ENCODE measurements around the gene UPP1. TPM values are rescaled to one million over a fixed set of nuclear protein-coding genes. Genes with fewer than 3 reads are reported as not detected.

Gene UPP1
- polyA plus RNA-seq, 1 donor: 10.6 TPM

DNA sequence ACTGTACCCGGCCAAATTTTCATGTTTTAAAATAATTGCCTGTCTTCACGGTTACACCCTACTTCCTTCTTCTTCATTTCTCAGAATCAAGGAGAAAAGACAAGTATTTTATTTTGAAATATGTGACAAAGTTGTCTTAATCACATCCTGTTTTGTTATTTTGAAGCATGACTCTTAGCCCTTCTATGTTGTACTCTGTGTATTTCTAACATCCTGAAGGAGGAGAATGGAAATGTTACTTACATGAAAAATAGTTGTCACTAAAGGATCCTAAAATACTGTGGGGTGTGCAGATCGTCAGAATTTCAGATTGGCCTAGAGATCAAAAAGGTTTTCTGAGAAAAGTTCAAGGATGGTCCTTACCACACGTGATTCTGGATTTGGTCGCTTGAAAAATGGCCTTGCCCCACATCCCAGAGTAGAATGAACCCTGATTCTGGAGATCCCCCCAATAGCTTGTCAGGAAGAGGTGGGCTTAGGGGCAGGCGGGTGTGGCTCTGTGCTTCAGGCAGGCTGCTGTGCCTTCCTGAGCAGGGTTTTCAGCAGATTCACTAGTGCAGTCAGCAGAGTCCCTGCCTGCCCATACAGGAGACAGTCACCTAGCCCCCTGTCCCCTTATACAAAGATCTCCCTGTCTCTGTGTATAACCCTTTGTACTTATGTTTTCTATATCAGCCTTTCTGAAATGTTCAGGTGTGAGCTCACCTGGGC, 8.6 kb downstream of the UPP1 start:
- no peak for DNase-seq
- Histone ChIP-seq H3K36me3 (ENCODE audit: control insufficient read depth, insufficient read depth, low read length) (peaks cover 10% of the 10 kb centered on the region), H3K27ac (ENCODE audit: low read length) (no peak overlapping the region), H3K4me1 (ENCODE audit: control insufficient read depth, insufficient read depth, low read length) (no peaks in the 10 kb centered on the region), H3K27me3 (ENCODE audit: control insufficient read depth, insufficient read depth, low read length) (no peaks in the 10 kb centered on the region), H3K4me3 (ENCODE audit: low read length) (no peak overlapping the region), H3K9me3 (ENCODE audit: control insufficient read depth, low read depth, low read length) (no peaks in the 10 kb centered on the region)
- 80% methylated on average over 1 of the region's 6 CpGs for WGBS (ENCODE audit: insufficient coverage, low lambda C conversion rate)

DNA sequence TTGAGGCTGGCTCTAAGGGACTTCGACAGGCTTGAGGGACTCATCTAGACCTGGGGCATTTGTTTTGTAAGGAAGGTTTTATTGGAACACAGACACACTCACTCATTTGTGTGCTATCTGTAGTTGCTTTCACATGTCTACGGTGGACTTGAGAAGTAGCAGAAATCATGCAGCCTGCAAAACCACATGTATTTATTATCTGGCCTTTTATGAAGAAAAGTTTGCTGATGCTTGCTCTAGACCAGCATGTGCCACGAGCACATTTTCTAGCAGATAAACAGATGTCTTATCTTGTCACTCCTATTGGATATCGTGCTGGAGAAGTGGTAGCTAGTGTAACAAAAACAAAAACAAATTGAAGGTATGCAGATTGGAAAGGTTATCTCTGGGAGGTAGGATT, 9.8 kb downstream of the UPP1 start:
- no peaks in the 10 kb centered on the region for H3K9me3 ChIP-seq (ENCODE audit: control insufficient read depth, low read depth, low read length)
- H3K36me3 ChIP-seq (ENCODE audit: control insufficient read depth, insufficient read depth, low read length): peaks cover 12% of the 10 kb centered on the region
- H3K27ac ChIP-seq (ENCODE audit: low read length): no peak overlapping the region

DNA sequence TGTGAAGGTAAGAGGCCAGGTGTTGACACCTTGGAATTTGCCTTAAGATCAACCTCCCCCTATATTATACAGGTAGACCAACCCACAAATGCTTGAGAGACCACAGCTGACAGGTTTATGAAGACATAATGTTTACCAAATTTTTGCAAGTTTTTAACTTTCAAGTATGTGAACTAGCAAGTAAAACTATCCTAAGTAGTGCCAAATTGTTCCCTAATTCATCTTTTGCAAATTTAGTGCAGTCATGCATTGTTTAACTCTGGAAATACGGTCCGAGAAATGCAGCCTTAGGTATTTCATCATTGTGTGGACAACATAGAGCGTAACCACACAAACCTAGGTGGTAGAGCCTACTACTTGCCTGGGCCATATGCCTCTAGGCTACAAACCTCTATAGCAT, 10.7 kb downstream of the UPP1 start:
- no peak overlapping the region for H3K4me3 ChIP-seq (ENCODE audit: low read length)
- no peaks in the 10 kb centered on the region for H3K4me1 ChIP-seq (ENCODE audit: control insufficient read depth, insufficient read depth, low read length)
- H3K27ac ChIP-seq (ENCODE audit: low read length): no peak overlapping the region
- no peaks in the 10 kb centered on the region for H3K9me3 ChIP-seq (ENCODE audit: control insufficient read depth, low read depth, low read length)
- H3K27me3 ChIP-seq (ENCODE audit: control insufficient read depth, insufficient read depth, low read length): no peaks in the 10 kb centered on the region
- no peak for DNase-seq
- no CpG with 5 or more reads among the region's 3 CpGs for WGBS (ENCODE audit: insufficient coverage, low lambda C conversion rate)
- H3K36me3 ChIP-seq (ENCODE audit: control insufficient read depth, insufficient read depth, low read length): peaks cover 12% of the 10 kb centered on the region

More for the DNA sequence above, 9.8 kb downstream of the UPP1 start:
- Histone ChIP-seq H3K4me1 (ENCODE audit: control insufficient read depth, insufficient read depth, low read length) (no peaks in the 10 kb centered on the region), H3K4me3 (ENCODE audit: low read length) (no peak overlapping the region), H3K27me3 (ENCODE audit: control insufficient read depth, insufficient read depth, low read length) (no peaks in the 10 kb centered on the region)
- DNase-seq: no peak
- no CpG with 5 or more reads among the region's 4 CpGs for WGBS (ENCODE audit: insufficient coverage, low lambda C conversion rate)

DNA sequence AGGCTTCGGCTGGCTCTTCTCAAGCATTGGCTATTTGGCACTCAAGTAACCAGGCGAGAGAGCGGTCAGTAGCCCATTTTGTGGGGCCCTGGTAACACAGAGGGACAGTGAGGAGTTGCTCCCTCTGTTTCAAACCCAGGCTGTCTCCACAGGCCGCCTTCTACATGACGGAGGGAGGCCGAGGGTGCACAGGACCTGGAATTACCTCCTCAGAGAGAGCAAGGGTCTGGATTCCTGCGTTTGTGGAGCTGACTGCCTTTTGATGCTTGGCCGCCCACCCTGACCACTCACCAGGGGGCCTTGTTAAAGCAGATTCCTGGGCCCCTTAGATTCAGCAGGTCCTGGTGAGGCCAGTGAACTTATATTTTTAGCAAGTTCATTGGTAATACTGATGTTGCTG, 12.3 kb downstream of the UPP1 start:
- WGBS (ENCODE audit: insufficient coverage, low lambda C conversion rate): no CpG with 5 or more reads among the region's 8 CpGs
- peaks cover 12% of the 10 kb centered on the region for H3K36me3 ChIP-seq (ENCODE audit: control insufficient read depth, insufficient read depth, low read length)
- DNase-seq: no peak
- H3K27ac ChIP-seq (ENCODE audit: low read length): no peak overlapping the region
- no peaks in the 10 kb centered on the region for H3K27me3 ChIP-seq (ENCODE audit: control insufficient read depth, insufficient read depth, low read length)
- H3K4me1 ChIP-seq (ENCODE audit: control insufficient read depth, insufficient read depth, low read length): no peaks in the 10 kb centered on the region
- no peaks in the 10 kb centered on the region for H3K9me3 ChIP-seq (ENCODE audit: control insufficient read depth, low read depth, low read length)
- no peak overlapping the region for H3K4me3 ChIP-seq (ENCODE audit: low read length)

DNA sequence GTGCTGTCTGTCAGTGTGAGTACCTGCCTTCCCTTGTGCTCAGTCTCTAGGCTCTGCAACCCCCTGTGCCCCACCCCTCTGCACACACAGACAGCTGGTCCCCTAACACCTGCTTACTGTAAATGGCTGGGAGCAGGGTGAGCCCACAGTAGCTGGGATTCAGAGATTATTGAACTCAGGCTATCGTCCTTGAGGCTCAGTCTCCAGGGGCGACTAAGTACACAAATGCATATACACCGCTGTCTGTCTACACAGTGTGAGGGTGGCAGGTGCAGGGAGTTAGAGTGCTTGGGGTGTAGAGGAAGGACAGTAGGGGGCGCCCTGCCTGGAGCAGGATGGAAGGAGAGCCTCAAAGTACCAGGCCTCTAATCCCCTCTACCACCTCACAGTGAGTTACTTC, 12.9 kb downstream of the UPP1 start:
- no peak overlapping the region for H3K4me3 ChIP-seq (ENCODE audit: low read length)
- H3K36me3 ChIP-seq (ENCODE audit: control insufficient read depth, insufficient read depth, low read length): peaks cover 12% of the 10 kb centered on the region
- no CpG with 5 or more reads among the region's 4 CpGs for WGBS (ENCODE audit: insufficient coverage, low lambda C conversion rate)
- H3K4me1 ChIP-seq (ENCODE audit: control insufficient read depth, insufficient read depth, low read length): no peaks in the 10 kb centered on the region
- peak in 1 of 2 donors; percentile 57 for DNase-seq
- no peaks in the 10 kb centered on the region for H3K9me3 ChIP-seq (ENCODE audit: control insufficient read depth, low read depth, low read length)
- no peaks in the 10 kb centered on the region for H3K27me3 ChIP-seq (ENCODE audit: control insufficient read depth, insufficient read depth, low read length)
- H3K27ac ChIP-seq (ENCODE audit: low read length): no peak overlapping the region

DNA sequence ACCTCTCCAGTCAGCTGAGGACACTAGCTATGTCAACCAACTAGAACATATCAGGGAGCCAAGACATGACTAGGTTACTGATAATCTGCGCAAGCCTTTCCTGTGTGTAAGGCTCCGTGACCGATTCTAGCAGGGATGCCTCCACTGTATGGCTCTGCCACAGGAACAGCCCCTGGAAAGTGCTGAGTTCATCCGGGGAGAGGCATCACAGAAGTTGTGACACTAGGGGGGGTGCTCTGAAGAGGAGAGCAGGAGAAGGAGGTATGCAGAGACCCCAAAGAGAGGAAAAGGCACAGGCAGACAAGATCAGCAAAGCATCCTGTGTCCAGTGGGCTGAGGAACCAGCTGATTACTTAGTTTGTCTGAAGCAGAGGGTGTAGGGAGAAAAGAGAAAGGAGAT, 13.5 kb downstream of the UPP1 start:
- Histone ChIP-seq H3K27ac (ENCODE audit: low read length) (no peak overlapping the region), H3K4me1 (ENCODE audit: control insufficient read depth, insufficient read depth, low read length) (no peaks in the 10 kb centered on the region), H3K4me3 (ENCODE audit: low read length) (no peak overlapping the region), H3K9me3 (ENCODE audit: control insufficient read depth, low read depth, low read length) (no peaks in the 10 kb centered on the region), H3K27me3 (ENCODE audit: control insufficient read depth, insufficient read depth, low read length) (no peaks in the 10 kb centered on the region), H3K36me3 (ENCODE audit: control insufficient read depth, insufficient read depth, low read length) (peaks cover 17% of the 10 kb centered on the region)
- no peak for DNase-seq
- WGBS (ENCODE audit: insufficient coverage, low lambda C conversion rate): no CpG with 5 or more reads among the region's 4 CpGs

DNA sequence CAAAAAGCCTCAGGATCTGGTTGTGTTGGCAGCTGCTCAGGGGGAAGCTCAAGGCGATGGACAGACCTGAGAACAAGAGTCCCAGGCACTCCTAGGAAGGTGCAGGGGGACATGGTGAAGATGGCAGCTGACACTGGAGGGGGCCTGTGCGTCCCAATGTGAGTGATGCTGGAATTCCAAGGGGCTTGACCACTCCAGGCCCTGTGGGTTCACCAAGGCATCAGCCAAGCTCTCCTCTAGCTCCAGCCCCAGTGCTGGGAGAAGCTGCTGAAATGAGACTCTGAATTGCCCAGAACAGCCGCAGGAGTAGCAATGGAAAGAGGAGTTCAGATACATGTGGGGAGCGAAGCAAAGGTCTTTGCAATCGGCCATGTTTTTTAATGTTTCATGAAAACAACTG, 16.0 kb downstream of the UPP1 start:
- 100% methylated on average over 1 of the region's 5 CpGs for WGBS (ENCODE audit: insufficient coverage, low lambda C conversion rate)
- Histone ChIP-seq H3K4me3 (ENCODE audit: low read length) (no peak overlapping the region), H3K27ac (ENCODE audit: low read length) (no peak overlapping the region), H3K36me3 (ENCODE audit: control insufficient read depth, insufficient read depth, low read length) (peaks cover 20% of the 10 kb centered on the region), H3K4me1 (ENCODE audit: control insufficient read depth, insufficient read depth, low read length) (no peaks in the 10 kb centered on the region), H3K9me3 (ENCODE audit: control insufficient read depth, low read depth, low read length) (no peaks in the 10 kb centered on the region), H3K27me3 (ENCODE audit: control insufficient read depth, insufficient read depth, low read length) (no peaks in the 10 kb centered on the region)
- no peak for DNase-seq

DNA sequence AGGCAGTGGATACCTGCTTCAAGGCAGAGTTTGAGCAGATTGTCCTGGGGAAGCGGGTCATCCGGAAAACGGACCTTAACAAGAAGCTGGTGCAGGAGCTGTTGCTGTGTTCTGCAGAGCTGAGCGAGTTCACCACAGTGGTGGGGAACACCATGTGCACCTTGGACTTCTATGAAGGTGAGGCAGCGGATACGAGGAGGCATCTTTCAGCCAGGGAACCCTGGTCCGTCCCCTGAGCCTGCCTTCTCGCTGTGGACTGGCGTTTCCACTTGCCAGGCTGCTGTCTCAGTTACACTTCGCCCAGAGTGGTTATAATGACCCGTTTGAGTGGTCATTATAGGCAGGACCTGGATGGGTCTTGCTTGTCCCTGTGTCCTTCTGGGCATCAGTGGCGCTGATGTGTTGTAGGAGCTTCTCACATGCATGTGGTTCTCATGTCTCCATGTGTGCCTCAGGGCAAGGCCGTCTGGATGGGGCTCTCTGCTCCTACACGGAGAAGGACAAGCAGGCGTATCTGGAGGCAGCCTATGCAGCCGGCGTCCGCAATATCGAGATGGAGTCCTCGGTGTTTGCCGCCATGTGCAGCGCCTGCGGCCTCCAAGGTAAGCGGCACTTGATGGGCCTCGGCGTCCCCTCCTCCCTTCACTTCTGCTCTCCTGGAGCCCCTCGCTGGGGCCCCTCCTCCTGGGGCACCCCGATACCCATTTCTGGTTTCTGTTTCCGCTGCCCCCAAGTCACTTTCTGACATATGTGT, 18.0 kb downstream of the UPP1 start:
- 100% methylated on average over 2 of the region's 29 CpGs for WGBS (ENCODE audit: insufficient coverage, low lambda C conversion rate)
- H3K9me3 ChIP-seq (ENCODE audit: control insufficient read depth, low read depth, low read length): no peaks in the 10 kb centered on the region
- H3K36me3 ChIP-seq (ENCODE audit: control insufficient read depth, insufficient read depth, low read length): peaks cover 20% of the 10 kb centered on the region
- H3K27me3 ChIP-seq (ENCODE audit: control insufficient read depth, insufficient read depth, low read length): no peaks in the 10 kb centered on the region
- no peak overlapping the region for H3K4me3 ChIP-seq (ENCODE audit: low read length)
- H3K27ac ChIP-seq (ENCODE audit: low read length): no peak overlapping the region
- peaks cover 3% of the 10 kb centered on the region for H3K4me1 ChIP-seq (ENCODE audit: control insufficient read depth, insufficient read depth, low read length)
- no peak for DNase-seq

DNA sequence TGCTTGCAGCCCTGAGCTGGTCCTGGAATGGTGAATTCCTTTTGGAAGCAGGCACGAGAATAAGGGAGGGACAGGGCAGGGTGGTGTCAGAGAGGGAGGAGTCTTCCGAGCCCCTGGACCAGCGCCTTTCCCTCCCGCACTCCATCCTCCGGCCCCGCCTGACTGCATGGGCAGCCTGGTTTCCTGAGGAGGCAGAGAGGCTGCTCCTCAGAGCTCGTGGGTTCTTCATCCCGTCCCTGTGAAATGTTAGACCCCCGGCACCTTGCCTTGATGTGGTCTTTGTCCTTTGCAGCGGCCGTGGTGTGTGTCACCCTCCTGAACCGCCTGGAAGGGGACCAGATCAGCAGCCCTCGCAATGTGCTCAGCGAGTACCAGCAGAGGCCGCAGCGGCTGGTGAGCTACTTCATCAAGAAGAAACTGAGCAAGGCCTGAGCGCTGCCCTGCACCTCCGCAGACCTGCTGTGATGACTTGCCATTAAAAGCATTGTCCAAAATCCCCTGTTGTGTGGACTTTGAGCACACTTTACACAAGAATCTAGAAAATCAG, 18.9 kb downstream of the UPP1 start:
- no CpG with 5 or more reads among the region's 18 CpGs for WGBS (ENCODE audit: insufficient coverage, low lambda C conversion rate)
- Histone ChIP-seq H3K36me3 (ENCODE audit: control insufficient read depth, insufficient read depth, low read length) (peaks cover 14% of the 10 kb centered on the region), H3K27ac (ENCODE audit: low read length) (no peak overlapping the region), H3K4me3 (ENCODE audit: low read length) (no peak overlapping the region), H3K9me3 (ENCODE audit: control insufficient read depth, low read depth, low read length) (no peaks in the 10 kb centered on the region), H3K27me3 (ENCODE audit: control insufficient read depth, insufficient read depth, low read length) (no peaks in the 10 kb centered on the region), H3K4me1 (ENCODE audit: control insufficient read depth, insufficient read depth, low read length) (peaks cover 3% of the 10 kb centered on the region)
- DNase-seq: no peak

DNA sequence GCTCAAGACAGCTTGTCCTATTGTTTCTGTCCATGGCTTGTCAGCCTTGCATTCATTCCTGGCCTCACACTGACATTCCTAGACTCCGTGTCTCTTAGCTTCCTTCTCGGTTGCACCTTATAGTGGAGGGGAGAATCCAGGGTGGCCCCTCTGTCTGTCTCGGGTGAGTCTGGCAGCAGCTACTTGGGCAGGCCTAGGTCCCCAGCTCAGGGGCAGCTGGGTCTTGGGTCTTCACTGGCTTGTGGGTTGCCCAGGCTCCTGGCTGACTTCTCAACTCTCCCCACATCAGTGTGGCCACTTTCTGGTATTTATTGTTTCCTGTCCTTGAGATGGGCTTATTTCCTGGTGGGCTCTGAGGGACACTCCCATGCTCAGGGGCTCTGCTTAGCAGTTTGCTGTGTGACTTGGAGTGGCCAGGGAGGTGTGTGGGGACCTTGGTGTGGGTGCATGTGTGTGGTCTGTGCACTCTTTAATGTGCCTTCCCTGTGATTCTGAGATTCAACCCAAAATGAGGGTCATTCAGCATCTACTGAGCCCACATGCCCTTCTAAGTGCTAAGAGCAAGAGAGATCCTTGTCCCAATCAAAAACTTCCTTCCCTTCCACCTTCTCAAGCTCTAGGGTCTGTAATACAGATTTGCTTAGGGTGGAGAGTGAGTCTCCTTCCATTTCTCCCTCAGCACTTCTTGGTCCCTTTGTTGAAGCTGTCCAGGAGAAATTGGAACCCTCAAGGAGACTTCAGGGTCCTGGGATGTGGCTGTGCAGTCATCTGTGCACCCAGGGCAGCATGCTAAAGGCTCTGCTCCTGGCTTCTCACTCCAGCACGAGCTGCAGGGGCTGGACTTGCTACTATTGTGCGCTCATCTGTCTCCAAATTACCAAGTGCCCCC, 20.1 kb downstream of the UPP1 start:
- no CpG with 5 or more reads among the region's 5 CpGs for WGBS (ENCODE audit: insufficient coverage, low lambda C conversion rate)
- H3K27ac ChIP-seq (ENCODE audit: low read length): no peak overlapping the region

More for the DNA sequence above, 20.1 kb downstream of the UPP1 start:
- Histone ChIP-seq H3K4me3 (ENCODE audit: low read length) (no peak overlapping the region), H3K9me3 (ENCODE audit: control insufficient read depth, low read depth, low read length) (no peaks in the 10 kb centered on the region), H3K36me3 (ENCODE audit: control insufficient read depth, insufficient read depth, low read length) (peaks cover 9% of the 10 kb centered on the region), H3K4me1 (ENCODE audit: control insufficient read depth, insufficient read depth, low read length) (peaks cover 3% of the 10 kb centered on the region), H3K27me3 (ENCODE audit: control insufficient read depth, insufficient read depth, low read length) (no peaks in the 10 kb centered on the region)
- no peak for DNase-seq
